Measurements from ENCODE around the gene CASKIN1. TPM values are rescaled to one million over a fixed set of nuclear protein-coding genes. Genes with fewer than 3 reads are reported as not detected.

Gene CASKIN1
- total and polyA plus RNA-seq, 2 donors: 0.48 to 0.69 TPM

DNA sequence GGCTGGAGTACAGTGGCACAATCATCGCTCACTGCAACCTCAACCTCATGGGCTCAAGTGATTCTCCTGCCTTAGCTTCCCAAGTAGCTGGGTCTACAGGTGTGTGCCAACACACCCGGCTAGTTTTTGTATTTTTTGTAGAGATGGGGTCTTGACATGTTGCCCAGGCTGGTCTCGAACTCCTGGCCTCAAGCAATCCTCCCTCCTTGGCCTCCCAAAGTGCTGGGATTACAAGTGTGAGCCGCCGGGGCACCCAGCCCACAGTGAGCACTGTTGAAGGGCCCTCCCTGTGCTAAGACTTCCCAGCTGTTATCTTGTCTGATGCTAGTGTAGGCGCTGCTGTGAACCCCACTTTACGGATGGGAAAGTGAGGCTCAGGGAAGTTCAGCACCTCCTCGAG, 8.0 kb downstream of the CASKIN1 start:
- 93% methylated on average over 8 of the region's 8 CpGs for WGBS
- Histone ChIP-seq H3K4me1 (ENCODE audit: insufficient read depth) (no peaks in the 10 kb centered on the region), H3K27ac (ENCODE audit: low read depth) (no peak overlapping the region), H3K4me3 (ENCODE audit: low read depth, low read length) (no peak overlapping the region), H3K36me3 (ENCODE audit: insufficient read depth) (no peaks in the 10 kb centered on the region)
- no peak for DNase-seq (ENCODE audit: extremely low spot score)

DNA sequence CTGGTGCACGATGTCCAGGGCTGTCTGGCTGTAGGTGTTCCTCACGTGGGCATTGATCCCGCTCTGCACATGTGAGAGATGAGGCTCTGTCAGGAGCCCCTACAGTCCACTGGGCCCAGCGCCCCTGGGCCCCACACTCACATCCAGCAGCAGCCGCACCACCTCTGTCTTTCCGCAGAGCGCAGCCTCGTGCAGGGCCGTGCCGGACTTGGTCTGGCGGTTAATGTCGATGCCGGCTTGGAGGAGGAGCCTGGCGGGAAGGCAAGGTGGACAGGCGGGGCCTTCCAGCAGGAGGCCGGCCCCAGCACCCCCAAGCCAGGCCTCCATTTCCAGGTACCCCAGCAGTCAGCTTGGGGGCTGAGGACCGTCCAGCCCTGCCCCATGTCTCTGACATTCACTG, 9.2 kb downstream of the CASKIN1 start:
- H3K4me1 ChIP-seq (ENCODE audit: insufficient read depth): no peaks in the 10 kb centered on the region
- no peak for DNase-seq (ENCODE audit: extremely low spot score)
- H3K27ac ChIP-seq (ENCODE audit: low read depth): no peak overlapping the region
- H3K36me3 ChIP-seq (ENCODE audit: insufficient read depth): no peaks in the 10 kb centered on the region
- WGBS: 65% methylated on average over 17 of the region's 17 CpGs
- no peak overlapping the region for H3K4me3 ChIP-seq (ENCODE audit: low read depth, low read length)

DNA sequence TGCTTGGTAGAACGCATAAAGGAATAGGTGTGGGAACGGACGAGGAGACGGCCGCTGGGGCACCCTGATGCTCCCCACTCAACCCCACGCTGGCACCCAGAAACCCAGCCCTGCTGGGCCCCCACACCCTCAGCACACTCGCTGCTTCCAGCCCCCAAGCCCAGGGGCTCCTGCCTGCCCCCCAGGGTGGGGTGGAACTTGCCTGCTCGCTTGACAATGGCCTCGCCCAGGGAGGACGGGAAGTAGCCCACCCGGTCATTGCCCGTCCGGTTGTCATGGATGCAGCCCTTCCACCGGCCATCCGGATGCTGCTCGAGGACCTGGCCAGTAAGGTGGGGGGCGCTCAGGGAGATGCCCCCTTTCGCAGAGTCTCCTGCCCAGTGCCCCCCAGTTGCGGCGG, 9.9 kb downstream of the CASKIN1 start:
- no peaks in the 10 kb centered on the region for H3K36me3 ChIP-seq (ENCODE audit: insufficient read depth)
- H3K4me3 ChIP-seq (ENCODE audit: low read depth, low read length): no peak overlapping the region
- DNase-seq (ENCODE audit: extremely low spot score): no peak
- WGBS: 82% methylated on average over 20 of the region's 20 CpGs
- no peak overlapping the region for H3K27ac ChIP-seq (ENCODE audit: low read depth)
- H3K4me1 ChIP-seq (ENCODE audit: insufficient read depth): no peaks in the 10 kb centered on the region

DNA sequence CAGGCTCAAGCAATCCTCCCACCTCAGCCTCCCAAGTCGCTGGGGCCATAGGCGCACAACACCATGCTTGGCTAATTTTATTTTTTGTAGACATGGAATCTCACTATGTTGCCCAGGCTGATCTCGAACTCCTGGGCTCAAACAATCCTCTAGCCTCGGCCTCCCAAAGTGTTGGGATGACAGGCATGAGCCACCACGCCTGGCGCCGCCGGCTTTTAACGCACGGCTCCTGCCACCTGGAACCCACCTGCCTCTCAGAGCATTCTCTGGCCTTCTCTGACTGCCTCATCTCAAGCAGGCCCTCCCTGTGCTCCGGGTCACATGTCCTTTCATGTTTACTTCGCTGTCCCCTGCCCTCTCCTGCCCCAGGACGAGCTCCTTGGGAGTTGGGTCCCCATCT, 10.3 kb downstream of the CASKIN1 start:
- Histone ChIP-seq H3K4me1 (ENCODE audit: insufficient read depth) (no peaks in the 10 kb centered on the region), H3K4me3 (ENCODE audit: low read depth, low read length) (no peak overlapping the region), H3K27ac (ENCODE audit: low read depth) (no peak overlapping the region), H3K36me3 (ENCODE audit: insufficient read depth) (no peaks in the 10 kb centered on the region)
- 86% methylated on average over 13 of the region's 13 CpGs for WGBS
- no peak for DNase-seq (ENCODE audit: extremely low spot score)

DNA sequence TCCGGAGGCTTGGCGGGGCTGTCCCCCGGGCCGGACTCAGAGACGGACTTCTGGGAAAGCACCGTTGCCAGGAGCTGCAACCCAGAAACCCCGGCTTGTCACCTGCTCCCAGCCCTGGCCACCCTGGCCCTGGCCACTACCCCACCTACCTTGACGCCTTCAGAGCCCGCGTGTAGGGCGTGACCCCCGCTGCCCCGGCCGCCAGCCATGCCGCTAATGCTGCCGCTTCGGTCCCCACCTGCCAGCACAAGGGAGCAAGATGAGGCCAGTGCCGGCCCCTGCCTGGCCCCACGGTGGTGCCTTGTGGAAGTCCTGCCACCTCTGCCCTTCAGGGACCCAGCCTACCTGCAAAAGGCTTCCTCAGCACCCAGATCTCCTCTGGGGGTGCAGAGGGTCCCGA, 11.4 kb downstream of the CASKIN1 start:
- no peak for DNase-seq (ENCODE audit: extremely low spot score)
- no peaks in the 10 kb centered on the region for H3K4me1 ChIP-seq (ENCODE audit: insufficient read depth)
- no peak overlapping the region for H3K4me3 ChIP-seq (ENCODE audit: low read depth, low read length)
- 87% methylated on average over 20 of the region's 20 CpGs for WGBS
- no peaks in the 10 kb centered on the region for H3K36me3 ChIP-seq (ENCODE audit: insufficient read depth)
- no peak overlapping the region for H3K27ac ChIP-seq (ENCODE audit: low read depth)

DNA sequence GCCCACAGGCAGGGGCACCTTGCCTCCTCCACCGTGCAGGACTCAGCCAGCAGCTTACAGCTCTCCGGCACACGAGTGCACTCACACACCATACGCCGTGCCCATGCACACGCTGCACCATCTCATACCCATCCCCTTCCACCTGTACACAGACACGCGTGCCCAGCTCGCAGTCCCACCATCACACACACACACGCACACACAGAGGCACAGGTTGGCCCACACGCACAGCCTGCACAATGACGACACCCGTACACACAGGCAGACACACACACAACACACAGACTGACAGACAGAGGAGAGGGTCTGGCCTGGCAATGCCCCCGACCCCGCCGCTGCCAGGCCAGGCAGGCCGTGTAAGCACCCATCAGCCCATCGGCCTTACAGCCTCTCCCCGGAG, 12.1 kb downstream of the CASKIN1 start:
- Histone ChIP-seq H3K4me3 (ENCODE audit: low read depth, low read length) (no peak overlapping the region), H3K36me3 (ENCODE audit: insufficient read depth) (no peaks in the 10 kb centered on the region), H3K27ac (ENCODE audit: low read depth) (no peak overlapping the region), H3K4me1 (ENCODE audit: insufficient read depth) (no peaks in the 10 kb centered on the region)
- WGBS: 90% methylated on average over 19 of the region's 19 CpGs
- no peak for DNase-seq (ENCODE audit: extremely low spot score)

DNA sequence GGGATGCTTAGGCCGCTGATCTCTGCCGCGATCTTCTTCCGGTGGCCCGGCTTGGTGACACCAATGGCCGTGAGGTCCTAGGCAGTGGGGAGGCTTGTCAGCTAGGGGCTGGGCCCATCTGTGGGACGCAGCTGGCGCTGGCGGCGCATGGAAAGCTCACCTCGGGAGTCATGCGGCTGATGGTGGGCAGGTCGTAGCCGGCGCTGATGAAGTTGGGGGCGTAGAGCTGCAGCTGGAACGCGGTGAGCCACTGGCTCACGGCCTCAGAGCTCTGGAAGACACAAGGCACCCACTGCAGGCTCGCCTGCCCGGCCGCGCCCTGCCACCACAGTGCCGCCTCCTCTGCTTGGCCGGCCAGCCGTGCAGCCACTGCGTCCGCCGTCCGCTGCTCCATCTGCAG, 12.7 kb downstream of the CASKIN1 start:
- H3K4me1 ChIP-seq (ENCODE audit: insufficient read depth): no peaks in the 10 kb centered on the region
- no peak for DNase-seq (ENCODE audit: extremely low spot score)
- no peak overlapping the region for H3K27ac ChIP-seq (ENCODE audit: low read depth)
- WGBS: 91% methylated on average over 30 of the region's 30 CpGs
- H3K36me3 ChIP-seq (ENCODE audit: insufficient read depth): no peaks in the 10 kb centered on the region
- H3K4me3 ChIP-seq (ENCODE audit: low read depth, low read length): no peak overlapping the region

DNA sequence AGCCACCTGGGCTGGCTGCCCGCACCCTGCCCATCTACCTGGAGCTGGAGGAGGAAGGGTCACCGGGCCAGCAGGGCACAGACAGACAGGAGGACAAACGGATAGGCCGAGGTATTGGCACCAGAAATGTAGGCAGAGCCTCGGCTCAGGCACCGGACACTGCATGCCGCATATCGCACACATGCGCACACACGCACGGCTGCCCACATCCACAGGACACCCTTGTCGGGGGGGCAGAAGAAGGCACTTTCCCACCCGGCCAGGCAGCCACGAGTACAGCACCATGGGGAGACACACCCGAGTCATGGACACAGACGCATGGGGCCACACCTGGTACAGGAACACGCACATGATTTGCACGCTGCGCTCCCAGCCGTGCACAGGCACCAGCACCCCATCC, 14.5 kb downstream of the CASKIN1 start:
- DNase-seq (ENCODE audit: extremely low spot score): no peak
- no peak overlapping the region for H3K27ac ChIP-seq (ENCODE audit: low read depth)
- no peaks in the 10 kb centered on the region for H3K4me1 ChIP-seq (ENCODE audit: insufficient read depth)
- H3K36me3 ChIP-seq (ENCODE audit: insufficient read depth): no peaks in the 10 kb centered on the region
- H3K4me3 ChIP-seq (ENCODE audit: low read depth, low read length): no peak overlapping the region
- 92% methylated on average over 20 of the region's 20 CpGs for WGBS

DNA sequence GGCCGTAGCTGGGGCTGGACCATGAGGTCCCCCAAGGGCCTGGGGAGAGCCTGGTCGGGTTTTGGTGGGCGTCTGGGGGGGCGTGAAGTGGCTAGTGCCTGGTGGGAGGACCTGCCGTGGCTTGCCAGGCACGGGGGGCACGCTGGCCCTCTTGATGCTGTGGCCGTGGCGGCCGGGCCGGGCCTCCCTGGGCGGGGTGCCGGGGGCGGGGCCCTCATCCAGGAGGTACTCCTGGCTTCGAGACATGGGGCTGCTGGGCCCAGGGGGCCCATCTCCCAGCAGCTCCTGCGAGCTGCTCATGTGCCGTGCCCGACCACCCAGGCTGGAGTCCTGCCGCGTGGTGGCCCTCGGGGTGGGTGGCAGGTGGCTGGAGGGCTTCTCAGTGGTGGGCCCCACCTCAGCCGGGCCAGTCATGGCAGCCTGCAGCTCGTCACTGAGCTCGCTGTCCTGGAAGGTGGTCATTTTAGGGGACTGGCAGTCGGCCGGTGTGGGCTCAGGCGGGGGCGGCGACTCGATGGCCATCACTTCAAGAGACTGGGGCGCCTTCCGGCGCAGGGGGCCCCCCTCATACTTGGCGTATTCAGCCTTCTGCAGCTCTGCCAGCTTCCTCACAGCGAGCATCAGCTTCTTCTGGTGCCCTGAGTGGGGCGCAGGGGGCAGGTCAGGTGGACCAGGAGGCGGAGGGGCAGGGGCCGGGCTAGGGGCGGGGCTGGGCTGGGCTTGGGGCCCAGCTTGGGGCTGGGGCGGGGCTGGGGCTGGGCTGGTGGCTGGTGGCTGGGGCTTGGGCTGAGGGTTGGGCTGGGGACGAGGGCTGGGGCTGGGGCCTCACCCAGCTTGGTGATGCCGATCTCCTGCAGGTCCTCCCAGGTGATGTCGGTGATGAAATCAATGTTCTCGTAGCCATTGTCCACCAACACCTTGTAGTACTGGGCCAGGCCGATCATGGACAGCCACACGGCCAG, 15.2 kb downstream of the CASKIN1 start:
- 83% methylated on average over 46 of the region's 46 CpGs for WGBS
- Histone ChIP-seq H3K27ac (ENCODE audit: low read depth) (no peak overlapping the region), H3K4me1 (ENCODE audit: insufficient read depth) (no peaks in the 10 kb centered on the region), H3K36me3 (ENCODE audit: insufficient read depth) (no peaks in the 10 kb centered on the region), H3K4me3 (ENCODE audit: low read depth, low read length) (no peak overlapping the region)
- no peak for DNase-seq (ENCODE audit: extremely low spot score)

DNA sequence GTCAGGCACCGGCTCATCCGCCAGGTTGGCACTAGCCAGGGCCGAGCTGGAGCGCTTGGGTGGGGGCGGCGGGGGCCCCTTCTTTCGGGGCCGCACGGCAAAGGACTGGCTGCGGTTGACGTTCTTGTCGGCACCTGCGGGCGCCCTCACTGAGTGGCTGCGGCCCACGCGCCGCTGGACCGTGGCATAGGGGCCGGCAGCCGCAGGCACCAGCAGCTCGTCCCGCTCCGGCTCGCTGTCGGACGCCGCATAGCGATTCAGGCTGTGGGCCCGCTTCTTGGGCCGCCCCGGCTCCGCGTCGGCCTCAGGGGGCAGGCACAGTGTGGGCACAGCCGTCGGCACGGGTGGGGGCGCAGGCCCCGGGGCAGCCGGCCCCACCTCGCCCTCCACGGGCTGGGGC, 15.9 kb downstream of the CASKIN1 start:
- no peak for DNase-seq (ENCODE audit: extremely low spot score)
- Histone ChIP-seq H3K27ac (ENCODE audit: low read depth) (no peak overlapping the region), H3K4me1 (ENCODE audit: insufficient read depth) (no peaks in the 10 kb centered on the region), H3K4me3 (ENCODE audit: low read depth, low read length) (no peak overlapping the region), H3K36me3 (ENCODE audit: insufficient read depth) (peaks cover 3% of the 10 kb centered on the region)
- 94% methylated on average over 43 of the region's 43 CpGs for WGBS

DNA sequence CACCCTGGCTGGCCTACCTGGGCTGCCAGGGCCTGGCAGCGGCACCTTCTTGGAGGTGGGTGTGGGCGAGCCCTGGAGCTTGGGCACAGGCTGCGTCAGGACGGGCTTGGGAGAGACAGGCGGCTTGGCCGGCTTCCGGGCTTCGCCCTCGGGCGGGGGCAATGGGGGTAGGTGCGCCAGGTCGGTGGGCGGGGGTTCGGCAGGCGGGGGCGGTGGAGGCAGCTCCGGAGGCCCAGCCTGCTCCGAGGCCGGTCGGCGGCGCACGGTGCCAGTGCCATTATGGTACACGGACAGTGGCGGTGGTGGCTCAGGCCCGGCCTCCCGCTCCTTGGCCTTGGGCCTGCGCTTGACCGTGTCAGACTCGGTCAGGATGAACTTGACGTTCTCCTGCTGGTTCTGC, 16.8 kb downstream of the CASKIN1 start:
- 94% methylated on average over 31 of the region's 31 CpGs for WGBS
- Histone ChIP-seq H3K4me3 (ENCODE audit: low read depth, low read length) (no peak overlapping the region), H3K36me3 (ENCODE audit: insufficient read depth) (peaks cover 7% of the 10 kb centered on the region), H3K4me1 (ENCODE audit: insufficient read depth) (no peaks in the 10 kb centered on the region), H3K27ac (ENCODE audit: low read depth) (no peak overlapping the region)
- no peak for DNase-seq (ENCODE audit: extremely low spot score)

DNA sequence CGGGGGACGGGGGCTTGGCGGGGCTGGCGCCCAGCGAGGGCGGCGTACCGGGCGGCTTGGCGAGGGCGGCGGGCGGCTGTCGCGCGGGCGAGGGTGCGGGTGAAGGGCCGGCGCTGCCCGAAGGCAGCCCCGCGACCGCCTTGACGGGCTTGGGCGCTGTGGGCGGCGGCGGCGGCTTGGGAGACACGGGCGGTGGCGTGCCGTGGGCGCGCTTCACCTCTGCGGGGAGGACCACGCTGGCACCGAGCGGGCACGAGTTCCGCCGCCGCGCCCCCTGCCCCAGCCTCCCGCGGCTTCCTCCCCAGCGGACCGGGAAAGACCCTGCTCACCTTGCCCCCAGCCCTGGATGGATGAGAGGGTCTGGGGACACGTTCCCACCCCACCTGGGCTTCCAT, 17.3 kb downstream of the CASKIN1 start:
- WGBS: 30% methylated on average over 50 of the region's 50 CpGs
- DNase-seq (ENCODE audit: extremely low spot score): no peak
- no peak overlapping the region for H3K4me3 ChIP-seq (ENCODE audit: low read depth, low read length)
- H3K36me3 ChIP-seq (ENCODE audit: insufficient read depth): peaks cover 7% of the 10 kb centered on the region
- H3K4me1 ChIP-seq (ENCODE audit: insufficient read depth): no peaks in the 10 kb centered on the region
- no peak overlapping the region for H3K27ac ChIP-seq (ENCODE audit: low read depth)

DNA sequence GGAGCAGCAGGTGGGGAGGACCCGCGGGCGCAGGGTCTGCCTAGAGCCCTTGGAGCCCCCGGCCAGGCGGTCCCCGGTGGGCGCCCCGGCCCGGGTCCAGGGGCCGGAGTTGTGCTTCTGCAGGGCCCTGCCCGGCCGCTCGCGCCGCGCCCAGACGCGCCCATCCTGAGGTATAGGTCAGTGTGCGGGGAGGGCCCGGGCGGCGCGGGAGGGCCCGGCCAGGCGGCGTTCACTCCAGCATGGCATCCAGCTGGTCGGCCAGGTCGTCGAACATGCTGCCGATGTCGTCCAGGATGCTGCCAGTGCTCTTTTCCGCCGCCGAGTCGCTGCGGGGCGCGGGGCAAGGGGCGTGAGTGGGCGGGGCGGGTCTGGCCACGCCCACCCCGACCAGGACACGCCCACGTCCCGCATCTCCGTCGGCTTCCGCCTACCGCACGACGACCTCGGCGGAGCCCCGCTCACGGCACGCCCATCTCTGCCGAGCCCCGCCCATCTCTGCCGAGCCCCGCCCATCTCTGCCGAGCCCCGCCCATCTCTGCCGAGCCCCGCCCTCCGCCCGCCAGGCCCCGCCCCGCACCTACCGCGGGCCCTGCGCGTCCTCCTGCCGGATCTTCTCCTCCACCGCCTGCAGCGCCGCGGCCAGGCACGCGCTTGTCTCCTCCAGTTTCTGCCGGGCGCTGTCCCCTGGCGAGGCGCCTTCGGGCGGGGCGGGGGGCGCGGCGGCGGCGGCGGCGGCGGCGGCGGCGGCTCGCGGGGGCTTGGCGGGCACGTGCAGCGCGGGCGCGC, 17.9 kb downstream of the CASKIN1 start:
- peaks cover 10% of the 10 kb centered on the region for H3K36me3 ChIP-seq (ENCODE audit: insufficient read depth)
- no peak for DNase-seq (ENCODE audit: extremely low spot score)
- H3K4me1 ChIP-seq (ENCODE audit: insufficient read depth): no peaks in the 10 kb centered on the region
- 32% methylated on average over 106 of the region's 106 CpGs for WGBS
- no peak overlapping the region for H3K27ac ChIP-seq (ENCODE audit: low read depth)
- H3K4me3 ChIP-seq (ENCODE audit: low read depth, low read length): no peak overlapping the region

DNA sequence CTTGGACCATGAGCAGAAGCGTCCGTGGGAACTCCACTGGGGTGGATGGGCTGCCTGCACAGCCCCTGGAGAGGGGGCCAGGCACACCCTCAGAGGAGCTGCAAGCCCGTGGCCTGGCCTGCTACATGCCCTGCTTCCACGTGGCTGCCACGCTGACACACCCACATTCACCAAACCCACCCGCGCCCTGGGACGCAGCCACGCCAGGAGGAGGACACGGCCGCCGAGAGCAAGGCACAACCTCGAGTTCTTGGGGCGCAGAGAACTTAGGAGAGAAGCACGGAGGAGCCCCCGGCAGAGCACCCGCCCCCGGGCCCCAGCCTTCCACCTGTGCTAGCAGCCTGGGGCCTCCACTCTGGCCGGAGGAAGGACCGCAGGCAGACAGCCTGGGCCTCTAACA, 18.8 kb downstream of the CASKIN1 start:
- no peak for DNase-seq (ENCODE audit: extremely low spot score)
- 92% methylated on average over 20 of the region's 20 CpGs for whole genome bisulfite sequencing
- H3K27ac ChIP-seq (ENCODE audit: low read depth): no peak overlapping the region
- H3K36me3 ChIP-seq (ENCODE audit: insufficient read depth): peaks cover 14% of the 10 kb centered on the region
- H3K4me3 ChIP-seq (ENCODE audit: low read depth, low read length): no peak overlapping the region
- H3K4me1 ChIP-seq (ENCODE audit: insufficient read depth): no peaks in the 10 kb centered on the region
